Coronary artery (tissue), 2 donors: Measurements from ENCODE around the gene AMMECR1.
A peak's percentile ranks its signal among the peaks of the same experiment; 100 is the strongest.

Experiments used
- DNase-seq: peaks from one replicate; pipeline ENCODE4 v3.0.0-alpha.2; 2017; ENCODE audit warnings: low spot score
- H3K27ac ChIP-seq, 2 donors: fragments of 200-600 bp; sonication (generic); one replicate each; pipeline ENCODE4 v1.5.1; 2016 to 2019
- H3K4me3 ChIP-seq: fragments of 200-600 bp; sonication (generic); 2 replicates; pipeline ENCODE4 v1.5.1; 2016; ENCODE audit warnings: mild to moderate bottlenecking, moderate library complexity
- TF ChIP-seq, protein P1 (sequence below): fragments of 200-600 bp; sonication (generic); IDR thresholded peaks from one replicate; pipeline ENCODE4 v1.5.1; 2019; ENCODE audit warnings: antibody characterized with exemption

The AMMECR1 gene

DNA sequence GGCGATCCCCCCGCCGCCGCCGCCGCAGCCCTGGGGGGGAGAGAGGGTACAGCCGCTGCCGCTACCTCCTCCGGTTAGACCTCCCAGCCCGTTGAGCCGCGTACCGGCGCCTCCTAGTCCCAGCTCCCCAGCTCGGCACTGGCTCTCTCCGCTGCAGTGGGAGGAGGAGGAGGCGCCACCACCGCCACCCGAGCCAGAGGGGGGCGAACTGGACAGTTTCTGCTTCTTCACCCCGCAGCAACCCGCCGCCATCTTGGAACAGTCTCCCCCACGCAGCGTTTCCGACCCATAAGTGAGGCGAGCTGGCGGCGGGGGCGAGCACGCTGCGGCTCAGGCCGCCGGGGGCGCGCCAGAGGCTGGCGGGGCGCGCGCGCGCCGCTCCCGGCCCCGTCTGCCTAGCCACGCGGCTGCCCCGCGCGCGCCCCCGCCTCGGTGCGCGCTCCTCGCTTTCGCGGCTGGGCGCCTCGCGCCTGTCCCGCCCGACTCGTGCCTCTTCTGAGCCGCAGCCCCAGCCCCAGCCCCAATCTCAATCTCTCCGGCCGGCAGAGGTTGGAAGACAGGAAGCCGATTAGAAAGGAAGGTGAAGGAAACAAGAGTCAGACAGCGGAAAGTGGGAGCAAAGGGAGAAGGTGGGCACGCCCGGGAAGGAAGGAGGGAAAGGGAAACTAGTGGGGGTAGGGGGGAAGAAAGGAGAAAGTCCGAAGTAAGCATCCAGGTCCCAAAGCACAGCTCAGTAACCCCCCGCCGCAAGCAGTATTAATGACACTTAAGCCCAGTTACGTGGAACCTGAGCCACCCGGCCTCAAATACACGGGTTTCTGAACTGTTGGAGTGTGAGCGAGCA is at the start of gene AMMECR1:
AMMECR1 (minus strand) TSS at position 266 of the 844 bp plus-strand sequence; CDS start at position 252, 14 bp downstream.
- peak; percentile 81 for DNase-seq
- Histone ChIP-seq H3K27ac (peak within 1 kb of the TSS; percentile 55 to 88), H3K4me3 (peak within 1 kb of the TSS; percentile 84)
- TF ChIP-seq, protein P1, sequence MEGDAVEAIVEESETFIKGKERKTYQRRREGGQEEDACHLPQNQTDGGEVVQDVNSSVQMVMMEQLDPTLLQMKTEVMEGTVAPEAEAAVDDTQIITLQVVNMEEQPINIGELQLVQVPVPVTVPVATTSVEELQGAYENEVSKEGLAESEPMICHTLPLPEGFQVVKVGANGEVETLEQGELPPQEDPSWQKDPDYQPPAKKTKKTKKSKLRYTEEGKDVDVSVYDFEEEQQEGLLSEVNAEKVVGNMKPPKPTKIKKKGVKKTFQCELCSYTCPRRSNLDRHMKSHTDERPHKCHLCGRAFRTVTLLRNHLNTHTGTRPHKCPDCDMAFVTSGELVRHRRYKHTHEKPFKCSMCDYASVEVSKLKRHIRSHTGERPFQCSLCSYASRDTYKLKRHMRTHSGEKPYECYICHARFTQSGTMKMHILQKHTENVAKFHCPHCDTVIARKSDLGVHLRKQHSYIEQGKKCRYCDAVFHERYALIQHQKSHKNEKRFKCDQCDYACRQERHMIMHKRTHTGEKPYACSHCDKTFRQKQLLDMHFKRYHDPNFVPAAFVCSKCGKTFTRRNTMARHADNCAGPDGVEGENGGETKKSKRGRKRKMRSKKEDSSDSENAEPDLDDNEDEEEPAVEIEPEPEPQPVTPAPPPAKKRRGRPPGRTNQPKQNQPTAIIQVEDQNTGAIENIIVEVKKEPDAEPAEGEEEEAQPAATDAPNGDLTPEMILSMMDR, result no peak

DNA sequence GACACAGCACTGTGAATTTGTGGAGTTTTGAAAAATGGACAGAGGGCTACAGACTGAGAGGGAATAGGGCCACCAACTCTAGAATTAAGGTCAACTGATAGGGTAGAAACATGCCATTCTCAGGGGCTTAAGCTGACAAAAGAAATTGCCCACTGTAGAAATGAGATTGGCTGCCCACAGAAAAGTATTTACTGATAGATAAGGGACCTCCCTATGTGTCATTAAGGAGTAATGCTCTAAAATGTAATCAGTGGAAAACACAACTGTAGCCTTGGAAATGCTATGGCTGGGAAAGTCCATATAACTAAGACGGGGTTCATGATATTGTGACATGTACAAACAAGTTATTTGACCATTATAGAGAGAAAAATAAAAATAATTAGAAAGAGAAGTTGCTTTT is 45.4 kb upstream of the AMMECR1 start:
- Histone ChIP-seq H3K27ac (no peak overlapping the region), H3K4me3 (no peak overlapping the region)
- TF ChIP-seq, protein P1, result no peak
- no peak for DNase-seq

DNA sequence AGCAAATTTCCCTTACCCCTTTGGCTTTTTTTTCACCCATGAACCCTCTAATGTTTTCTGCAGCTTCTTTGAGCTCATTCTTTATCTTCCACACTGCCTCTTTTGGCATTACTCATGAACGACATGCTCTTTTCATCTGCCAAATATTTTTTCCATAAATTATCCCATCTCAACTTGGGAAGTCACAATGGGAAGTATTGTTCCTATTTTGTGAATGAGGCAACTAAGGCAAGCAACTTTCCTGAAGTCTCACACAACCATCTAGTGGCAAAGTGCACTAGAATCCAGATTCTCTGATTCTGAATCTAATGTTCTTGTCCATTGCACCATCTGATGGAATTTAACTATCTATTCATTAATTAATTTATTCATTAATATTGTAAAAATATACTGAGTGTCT is 41.4 kb upstream of the AMMECR1 start:
- no peak for DNase-seq
- TF ChIP-seq, protein P1, result no peak
- no peak overlapping the region for H3K4me3 ChIP-seq
- H3K27ac ChIP-seq, result no peak overlapping the region

DNA sequence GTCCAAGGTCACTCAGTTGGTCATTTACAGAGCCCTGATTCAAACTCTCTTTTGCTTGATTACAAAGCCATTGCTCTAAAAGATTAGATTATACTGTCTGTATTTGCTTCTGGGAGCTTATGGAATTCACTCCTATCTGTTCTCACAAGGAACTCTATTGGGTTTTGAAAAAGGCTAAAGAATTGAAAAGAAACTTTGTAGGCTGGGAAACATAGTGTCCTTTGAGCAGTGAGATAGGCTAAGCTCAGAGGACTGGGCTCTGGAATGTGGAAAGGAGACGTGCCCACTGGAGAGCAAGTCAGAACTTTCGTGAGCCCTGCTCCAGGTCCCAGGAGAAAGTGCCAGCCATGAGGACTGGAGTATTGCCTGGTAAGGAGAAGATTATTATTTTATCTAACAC is 40.7 kb upstream of the AMMECR1 start, which contains the start of gene RTL9:
RTL9 (plus strand) TSS at position 301 of the 400 bp plus-strand sequence. CDS start 91,770 bp downstream, outside the sequence.
- TF ChIP-seq, protein P1, result no peak
- no peak within 1 kb of the TSS for H3K4me3 ChIP-seq
- DNase-seq, result no peak
- no peak within 1 kb of the TSS for H3K27ac ChIP-seq

DNA sequence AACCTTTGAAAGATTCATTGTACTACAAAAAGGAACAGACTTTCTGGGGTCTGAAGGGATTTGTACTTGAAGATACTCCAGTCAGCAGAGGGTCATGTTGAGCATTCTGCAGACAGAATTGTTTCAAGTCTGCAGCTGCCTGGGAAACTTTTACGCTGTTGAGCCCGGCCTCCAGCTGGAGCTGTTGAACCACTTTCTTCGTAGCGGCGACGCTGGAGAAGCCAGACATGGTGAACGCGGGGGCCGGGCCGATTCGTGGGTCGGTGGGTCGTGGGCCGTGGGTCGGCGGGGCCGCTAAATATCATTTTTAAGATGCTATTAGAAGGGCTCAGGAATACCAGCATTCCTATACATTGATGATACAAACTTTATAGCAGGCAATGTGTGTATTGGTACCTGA is 28.8 kb upstream of the AMMECR1 start:
- no peak for DNase-seq
- no peak overlapping the region for H3K27ac ChIP-seq
- TF ChIP-seq, protein P1, result no peak
- no peak overlapping the region for H3K4me3 ChIP-seq

DNA sequence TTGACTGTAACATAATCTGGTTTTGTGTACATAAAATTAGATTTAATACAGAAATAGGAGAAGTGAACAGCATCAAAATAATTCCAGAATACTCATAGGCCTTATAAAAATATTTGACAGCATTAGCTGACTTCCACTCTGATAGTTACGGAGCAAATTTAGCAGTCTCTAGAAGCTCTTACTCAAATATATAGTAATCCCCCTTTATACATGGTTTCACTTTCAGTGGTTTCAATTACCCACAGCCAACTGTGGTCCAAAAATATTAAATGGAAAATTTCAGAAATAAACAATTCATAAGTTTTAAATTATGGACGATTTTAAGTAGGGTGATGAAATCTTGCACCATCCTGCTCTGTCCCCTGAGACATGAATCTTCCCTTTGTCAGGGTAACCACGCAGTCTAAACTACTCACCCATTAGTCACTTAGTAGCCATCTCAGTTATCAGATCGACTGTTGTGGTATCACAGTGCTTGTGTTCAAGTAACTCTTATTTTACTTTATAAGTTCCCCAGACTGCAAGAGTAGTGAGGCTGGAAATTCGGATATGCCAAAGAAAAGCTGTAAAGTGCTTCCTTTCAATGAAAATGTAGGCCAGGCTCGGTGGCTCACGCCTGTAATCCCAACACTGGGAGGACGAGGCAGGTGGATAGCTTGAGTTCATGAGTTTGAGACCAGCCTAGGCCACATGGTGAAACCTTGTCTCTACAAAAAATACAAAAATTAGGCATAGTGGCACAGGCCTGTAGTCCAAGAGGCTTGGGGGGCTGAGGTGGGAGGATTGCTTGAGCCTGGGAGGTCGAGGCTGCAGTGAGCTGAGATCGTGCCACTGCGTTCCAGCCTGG is 23.5 kb upstream of the AMMECR1 start:
- no peak for DNase-seq
- H3K27ac ChIP-seq, result no peak overlapping the region
- TF ChIP-seq, protein P1, result no peak
- no peak overlapping the region for H3K4me3 ChIP-seq
